A549 (cell line): ENCODE data around the gene UNC13B. TPM values are rescaled to one million over a fixed set of nuclear protein-coding genes. Genes with fewer than 3 reads are reported as not detected.

Source experiments
- ATAC-seq, 2 experiments: fragments of 200-7000 bp in 1 of 2; fragments of >200 bp in 1 of 2; cut with Nextera tagmentation in 1 of 2; cut with Tn5 transposase in 1 of 2; 3 replicates each; pipeline versions ENCODE4 v1.8.0 to v1.9.1; 2018 to 2020; ENCODE audit warnings: mild to moderate bottlenecking in 1 of 2, moderate library complexity in 1 of 2
- CTCF ChIA-PET: fragments of 300-600 bp; sonication (Branson Sonifier 250); formaldehyde crosslinking; extraction: SDS; loops from one replicate; lab custom pipeline; 2021; ENCODE audit warnings: antibody characterized with exemption, inconsistent platforms; lab: Yijun Ruan, JAX
- POLR2A ChIA-PET: fragments of 350-600 bp; formaldehyde crosslinking; extraction: SDS; loops from one replicate; lab custom pipeline; 2021; ENCODE audit warnings: antibody characterized with exemption, inconsistent platforms; lab: Yijun Ruan, JAX
- DNase-seq, 2 experiments: peaks; one replicate each; pipeline versions ENCODE4 v3.0.0 to v3.0.0-alpha.2; 2011 to 2016; ENCODE audit warnings: low read depth in 1 of 2, low spot score in 1 of 2
- FAIRE-seq: peaks from 2 replicates; lab custom pipeline; 2011; peaks lifted over from hg19 to GRCh38; lab: Jason Lieb, UNC
- H3K27ac ChIP-seq, 2 experiments: fragments of >200 bp; sonication (Bioruptor Twin); formaldehyde crosslinking; 3 replicates each; pipeline ENCODE4 v1.5.1; 2016 to 2017
- H3K4me1 ChIP-seq: fragments of >200 bp; sonication (Bioruptor Twin); formaldehyde crosslinking; 3 replicates; pipeline ENCODE4 v1.6.1; 2016
- H3K4me2 ChIP-seq: fragments of >200 bp; sonication (Bioruptor Twin); formaldehyde crosslinking; 3 replicates; pipeline ENCODE4 v1.6.1; 2016
- H3K4me3 ChIP-seq: fragments of >200 bp; sonication (Bioruptor Twin); formaldehyde crosslinking; 3 replicates; pipeline ENCODE4 v1.5.1; 2016
- H3K9me3 ChIP-seq: fragments of >200 bp; sonication (Bioruptor Twin); formaldehyde crosslinking; 3 replicates; pipeline ENCODE4 v1.6.1; 2016
- BHLHE40 ChIP-seq: IDR thresholded peaks from 2 replicates; pipeline ENCODE4 v1.6.1; 2012; ENCODE audit warnings: low read depth, low read length, inconsistent platforms
- CBX2 ChIP-seq: fragments of 200-600 bp; sonication (generic); IDR thresholded peaks from 2 replicates; pipeline ENCODE4 v1.6.1; 2016; ENCODE audit warnings: low read depth, mild to moderate bottlenecking, borderline replicate concordance
- CBX8 ChIP-seq: fragments of 200-600 bp; sonication (generic); IDR thresholded peaks from 2 replicates; pipeline ENCODE4 v1.6.1; 2016
- CHD4 ChIP-seq: fragments of 200-600 bp; sonication (generic); IDR thresholded peaks from 2 replicates; pipeline ENCODE4 v1.6.1; 2016; ENCODE audit warnings: antibody characterized with exemption, mild to moderate bottlenecking, borderline replicate concordance
- E2F6 ChIP-seq: IDR thresholded peaks from 2 replicates; pipeline ENCODE4 v1.6.1; 2012; ENCODE audit warnings: low read depth, borderline replicate concordance
- EHF ChIP-seq: fragments of 250-450 bp; sonication (Bioruptor Pico); IDR thresholded peaks from 2 replicates; pipeline ENCODE4 v1.5.0; 2020; ENCODE audit warnings: mild to moderate bottlenecking
- EP300 ChIP-seq, 2 experiments: fragments of >200 bp; sonication (Bioruptor Twin); formaldehyde crosslinking; IDR thresholded peaks; 2 replicates in 1 of 2; 3 replicates in 1 of 2; pipeline ENCODE4 v1.6.1; 2016 to 2017
- ESRRA ChIP-seq: fragments of 150-350 bp; IDR thresholded peaks from 2 replicates; pipeline ENCODE4 v1.6.1; 2014; ENCODE audit warnings: mild to moderate bottlenecking, low read length, borderline replicate concordance
- FOSB ChIP-seq: fragments of 250-450 bp; sonication (Bioruptor Pico); IDR thresholded peaks from 2 replicates; pipeline ENCODE4 v1.5.0; 2020; ENCODE audit warnings: mild to moderate bottlenecking, moderate library complexity
- FOXS1 ChIP-seq: fragments of 250-450 bp; sonication (Bioruptor Pico); IDR thresholded peaks from 2 replicates; pipeline ENCODE4 v1.5.0; 2020; ENCODE audit warnings: mild to moderate bottlenecking, moderate library complexity
- GATA3 ChIP-seq: IDR thresholded peaks from 2 replicates; pipeline ENCODE4 v1.6.1; 2012; ENCODE audit warnings: borderline replicate concordance
- HEYL ChIP-seq: fragments of 250-450 bp; sonication (Bioruptor Pico); IDR thresholded peaks from 2 replicates; pipeline ENCODE4 v1.8.0; 2021; ENCODE audit warnings: mild to moderate bottlenecking, moderate library complexity
- HOXB13 ChIP-seq: fragments of 250-450 bp; sonication (Bioruptor Pico); IDR thresholded peaks from 2 replicates; pipeline ENCODE4 v1.5.0; 2020; ENCODE audit warnings: low read depth, mild to moderate bottlenecking, moderate library complexity
- HOXB5 ChIP-seq: fragments of 250-450 bp; sonication (Bioruptor Pico); IDR thresholded peaks from 2 replicates; pipeline ENCODE4 v1.5.0; 2020; ENCODE audit warnings: mild to moderate bottlenecking, moderate library complexity
- KDM1A ChIP-seq: fragments of 200-600 bp; sonication (generic); IDR thresholded peaks from 2 replicates; pipeline ENCODE4 v1.6.1; 2016; ENCODE audit warnings: low read depth, mild to moderate bottlenecking
- MAZ ChIP-seq: fragments of 150-350 bp; IDR thresholded peaks from 2 replicates; pipeline ENCODE4 v1.6.1; 2014; ENCODE audit warnings: antibody characterized with exemption, low read depth, low read length, borderline replicate concordance
- MYC ChIP-seq: IDR thresholded peaks from 2 replicates; pipeline ENCODE4 v1.6.1; 2012; ENCODE audit warnings: mild to moderate bottlenecking, inconsistent platforms, low read length, improper control_type of control experiment, borderline replicate concordance
- PBX3 ChIP-seq: IDR thresholded peaks from 2 replicates; pipeline ENCODE4 v1.6.1; 2012
- SMC3 ChIP-seq: fragments of >200 bp; sonication (Bioruptor Twin); formaldehyde crosslinking; IDR thresholded peaks from 3 replicates; pipeline ENCODE4 v1.6.1; 2018; ENCODE audit warnings: inconsistent platforms
- SREBF2 ChIP-seq: fragments of 450-650 bp; IDR thresholded peaks from 2 replicates; pipeline ENCODE4 v1.6.1; 2014; ENCODE audit warnings: mild to moderate bottlenecking, moderate library complexity
- TP53 ChIP-seq: fragments of 250-450 bp; sonication (Bioruptor Pico); IDR thresholded peaks from 2 replicates; pipeline ENCODE4 v1.5.0; 2021; ENCODE audit warnings: mild to moderate bottlenecking, moderate library complexity
- ZC3H11A ChIP-seq: fragments of 450-650 bp; IDR thresholded peaks from 2 replicates; pipeline ENCODE4 v1.6.1; 2014; ENCODE audit warnings: antibody characterized with exemption, mild to moderate bottlenecking
- ZFP36 ChIP-seq: fragments of 450-650 bp; IDR thresholded peaks from 2 replicates; pipeline ENCODE4 v1.6.1; 2014; ENCODE audit warnings: borderline replicate concordance; ENCODE audit not compliant: partially characterized antibody
- ZSCAN20 ChIP-seq: fragments of 250-450 bp; sonication (Bioruptor Pico); IDR thresholded peaks from 2 replicates; pipeline ENCODE4 v1.8.0; 2022; ENCODE audit warnings: mild to moderate bottlenecking, moderate library complexity
- WGBS: methylation state at CpG from one replicate; pipeline ENCODE4 v1.1.6; 2017; ENCODE audit errors: missing lambda C conversion rate; 5-methylcytosine and 5-hydroxymethylcytosine counted together
- polyA plus RNA-seq, 4 experiments: library from polyadenylated mRNA; depleted of rRNA in 3 of 4; stranded (reverse); fragments of >200 nt; fragmentation: RNase III in 1 of 4; extraction: RNeasy Plus Mini Kit Qiagen cat#74134 plus additional on column Dnase treatment in 1 of 4; gene quantifications; 2 replicates in 3 of 4; 3 replicates in 1 of 4; pipeline ENCODE4 v1.2.3, GENCODE V29; 2011 to 2017
- TF ChIP-seq, protein P1 (sequence below): fragments of 250-450 bp; sonication (Bioruptor Pico); IDR thresholded peaks from 2 replicates; pipeline ENCODE4 v1.5.0; 2020; ENCODE audit warnings: low read depth, mild to moderate bottlenecking, moderate library complexity
- TF ChIP-seq, protein P2 (sequence below): IDR thresholded peaks from 2 replicates; pipeline ENCODE4 v1.6.1; 2012
- TF ChIP-seq, protein P3 (sequence below): fragments of 250-450 bp; sonication (Bioruptor Pico); IDR thresholded peaks from 2 replicates; pipeline ENCODE4 v1.5.0; 2021; ENCODE audit warnings: mild to moderate bottlenecking, moderate library complexity, borderline replicate concordance

Gene UNC13B
- polyA plus RNA-seq, 2 of the 4 experiments (the other 2 are of a cell fraction), result 9.9 to 17.8 TPM

DNA sequence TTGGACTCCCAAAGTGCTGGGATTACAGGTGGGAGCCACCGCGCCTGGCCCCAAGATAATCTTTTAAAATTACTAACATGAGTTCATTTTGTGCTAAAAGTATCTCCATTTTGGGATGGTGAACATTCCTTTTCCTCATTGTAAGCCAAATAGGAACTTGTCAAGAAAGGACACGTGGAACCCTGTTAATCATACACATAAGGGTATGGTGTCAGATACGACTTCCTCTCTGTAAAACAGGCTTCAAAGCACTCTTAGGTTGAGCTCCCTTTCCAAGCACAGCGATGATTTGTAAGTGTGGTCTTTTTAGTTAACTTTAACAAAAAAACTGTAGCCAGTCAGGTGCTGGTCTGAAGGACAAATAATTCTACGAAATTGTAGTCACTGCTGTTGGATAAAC, 132.7 kb downstream of the UNC13B start:
- Histone ChIP-seq H3K4me1 (no peaks in the 10 kb centered on the region), H3K4me2 (no peak overlapping the region), H3K27ac (no peak overlapping the region), H3K9me3 (no peaks in the 10 kb centered on the region), H3K4me3 (no peak overlapping the region)
- 82% methylated on average over 6 of the region's 6 CpGs for WGBS
- no peak for TF ChIP-seq MAZ
- no peak for TF ChIP-seq SREBF2
- no peak for TF ChIP-seq MYC
- TF ChIP-seq BHLHE40, result no peak
- no peak for TF ChIP-seq ESRRA
- no peak for TF ChIP-seq ZFP36
- TF ChIP-seq, protein P1, sequence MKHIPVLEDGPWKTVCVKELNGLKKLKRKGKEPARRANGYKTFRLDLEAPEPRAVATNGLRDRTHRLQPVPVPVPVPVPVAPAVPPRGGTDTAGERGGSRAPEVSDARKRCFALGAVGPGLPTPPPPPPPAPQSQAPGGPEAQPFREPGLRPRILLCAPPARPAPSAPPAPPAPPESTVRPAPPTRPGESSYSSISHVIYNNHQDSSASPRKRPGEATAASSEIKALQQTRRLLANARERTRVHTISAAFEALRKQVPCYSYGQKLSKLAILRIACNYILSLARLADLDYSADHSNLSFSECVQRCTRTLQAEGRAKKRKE (CRISPR knock-in tag), result no peak
- no peak for TF ChIP-seq CBX8
- TF ChIP-seq ZSCAN20, result no peak
- TF ChIP-seq, protein P2, sequence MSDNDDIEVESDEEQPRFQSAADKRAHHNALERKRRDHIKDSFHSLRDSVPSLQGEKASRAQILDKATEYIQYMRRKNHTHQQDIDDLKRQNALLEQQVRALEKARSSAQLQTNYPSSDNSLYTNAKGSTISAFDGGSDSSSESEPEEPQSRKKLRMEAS, result no peak
- no peak for TF ChIP-seq ZC3H11A
- no peak for TF ChIP-seq SMC3
- no peak for TF ChIP-seq CBX2
- TF ChIP-seq EP300 (IDR thresholded peaks at IDR 0.05), result no peak
- TF ChIP-seq HOXB13 (CRISPR knock-in tag), result no peak
- TF ChIP-seq HOXB5 (CRISPR knock-in tag), result no peak
- no peak for TF ChIP-seq FOSB
- TF ChIP-seq FOXS1 (CRISPR knock-in tag), result no peak
- TF ChIP-seq, protein P3, sequence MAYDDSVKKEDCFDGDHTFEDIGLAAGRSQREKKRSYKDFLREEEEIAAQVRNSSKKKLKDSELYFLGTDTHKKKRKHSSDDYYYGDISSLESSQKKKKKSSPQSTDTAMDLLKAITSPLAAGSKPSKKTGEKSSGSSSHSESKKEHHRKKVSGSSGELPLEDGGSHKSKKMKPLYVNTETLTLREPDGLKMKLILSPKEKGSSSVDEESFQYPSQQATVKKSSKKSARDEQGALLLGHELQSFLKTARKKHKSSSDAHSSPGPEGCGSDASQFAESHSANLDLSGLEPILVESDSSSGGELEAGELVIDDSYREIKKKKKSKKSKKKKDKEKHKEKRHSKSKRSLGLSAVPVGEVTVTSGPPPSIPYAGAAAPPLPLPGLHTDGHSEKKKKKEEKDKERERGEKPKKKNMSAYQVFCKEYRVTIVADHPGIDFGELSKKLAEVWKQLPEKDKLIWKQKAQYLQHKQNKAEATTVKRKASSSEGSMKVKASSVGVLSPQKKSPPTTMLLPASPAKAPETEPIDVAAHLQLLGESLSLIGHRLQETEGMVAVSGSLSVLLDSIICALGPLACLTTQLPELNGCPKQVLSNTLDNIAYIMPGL (CRISPR knock-in tag), result no peak
- no peak for TF ChIP-seq KDM1A
- ChIA-PET CTCF (interaction anchor here (0.5 to 1.5 kb wide), 3 partner anchors 13 to 588 kb away, joined by 3 to 6 read pairs (median 3); no protein-coding TSS in a partner anchor), POLR2A (no interaction called here)
- no peak for DNase-seq
- FAIRE-seq, result no peak
- no peak for ATAC-seq

DNA sequence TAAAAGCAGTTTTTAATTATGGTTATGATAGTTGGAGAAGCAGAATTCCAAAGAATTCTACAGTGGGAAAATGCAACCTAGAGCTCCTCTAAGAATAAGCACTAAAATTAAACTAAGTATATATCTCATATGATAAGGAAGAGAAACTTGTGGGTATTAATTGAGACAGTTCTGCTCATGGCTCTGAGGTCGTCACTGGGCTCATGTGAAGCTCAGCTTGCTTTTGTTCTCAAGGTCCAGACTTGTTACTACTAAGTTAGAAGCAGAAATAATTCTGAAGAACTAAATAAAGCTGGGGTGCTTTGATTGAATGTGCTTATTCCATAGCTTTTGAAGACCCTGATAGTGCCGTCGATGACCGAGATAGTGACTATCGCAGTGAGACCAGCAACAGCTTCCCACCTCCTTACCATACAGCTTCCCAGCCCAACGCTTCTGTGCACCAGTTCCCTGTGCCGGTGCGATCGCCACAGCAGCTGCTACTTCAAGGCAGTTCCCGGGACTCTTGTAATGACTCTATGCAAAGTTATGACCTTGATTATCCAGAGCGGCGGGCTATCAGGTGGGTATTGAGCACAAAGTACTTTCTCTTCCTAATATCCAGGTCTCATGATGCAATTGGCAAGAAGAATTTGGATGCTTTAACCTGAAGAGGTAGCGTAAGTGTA, 133.7 kb downstream of the UNC13B start:
- no peaks in the 10 kb centered on the region for H3K4me1 ChIP-seq
- no peaks in the 10 kb centered on the region for H3K9me3 ChIP-seq
- WGBS, result 90% methylated on average over 13 of the region's 13 CpGs
- DNase-seq (no peak), FAIRE-seq (peak; percentile 7), ATAC-seq (no peak)
- H3K4me2 ChIP-seq, result no peak overlapping the region
- ChIA-PET POLR2A (interaction anchor here (0.6 kb wide), 1 partner anchor 314 kb away, joined by 3 read pairs; no protein-coding TSS in a partner anchor), CTCF (interaction anchor here (1.1 to 1.5 kb wide), 3 partner anchors 9 to 183 kb away, joined by 3 to 6 read pairs (median 3); no protein-coding TSS in a partner anchor)
- H3K4me3 ChIP-seq, result no peak overlapping the region
- no peak for TF ChIP-seq E2F6
- no peak for TF ChIP-seq PBX3
- TF ChIP-seq HOXB5 (CRISPR knock-in tag), result no peak
- TF ChIP-seq SMC3, result no peak
- TF ChIP-seq ZFP36, result no peak
- TF ChIP-seq TP53 (CRISPR knock-in tag), result no peak
- TF ChIP-seq EHF (CRISPR knock-in tag), result no peak
- no peak for TF ChIP-seq GATA3
- no peak for TF ChIP-seq HEYL (CRISPR knock-in tag)
- TF ChIP-seq CHD4, result no peak
- TF ChIP-seq HOXB13 (CRISPR knock-in tag), result no peak
- no peak overlapping the region for H3K27ac ChIP-seq
